Chondrocyte (in vitro differentiated cells): Measurements from ENCODE around the gene GALNTL6. TPM values are rescaled to one million over a fixed set of nuclear protein-coding genes. Genes with fewer than 3 reads are reported as not detected.

Experiments used
- DNase-seq: peaks from one replicate; pipeline ENCODE4 v3.0.0; 2021; ENCODE audit warnings: mixed read lengths, low spot score
- H3K27ac Mint-ChIP-seq: one replicate; pipeline ENCODE4 v1.8.0; 2021; ENCODE audit warnings: mild to moderate bottlenecking, moderate library complexity, mixed read lengths; ENCODE audit not compliant: unreplicated experiment
- H3K27me3 Mint-ChIP-seq: 2 replicates; pipeline ENCODE4 v1.8.0; 2021; ENCODE audit warnings: low read depth, mixed read lengths
- H3K36me3 Mint-ChIP-seq: 2 replicates; pipeline ENCODE4 v1.8.0; 2021; ENCODE audit warnings: low read depth, mixed read lengths
- H3K4me1 Mint-ChIP-seq: 2 replicates; pipeline ENCODE4 v1.8.0; 2021; ENCODE audit warnings: low read depth, mild to moderate bottlenecking, mixed read lengths
- H3K4me3 Mint-ChIP-seq: one replicate; pipeline ENCODE4 v1.8.0; 2021; ENCODE audit warnings: mild to moderate bottlenecking, moderate library complexity, mixed read lengths; ENCODE audit not compliant: unreplicated experiment
- H3K9me3 Mint-ChIP-seq: 2 replicates; pipeline ENCODE4 v1.8.0; 2021; ENCODE audit warnings: low read depth, mixed read lengths
- total RNA-seq: library from RNA; stranded (reverse); gene quantifications from 3 replicates; pipeline ENCODE4 v1.2.1, GENCODE V29; 2021
- TF ChIP-seq, protein P1 (sequence below): fragments of 200-600 bp; sonication (generic); IDR thresholded peaks from 2 replicates; pipeline ENCODE4 v1.5.0; 2021; ENCODE audit warnings: antibody characterized with exemption, mild to moderate bottlenecking, moderate library complexity

GALNTL6 gene
- total RNA-seq, 1 donor from 2014 or later: not detected

DNA sequence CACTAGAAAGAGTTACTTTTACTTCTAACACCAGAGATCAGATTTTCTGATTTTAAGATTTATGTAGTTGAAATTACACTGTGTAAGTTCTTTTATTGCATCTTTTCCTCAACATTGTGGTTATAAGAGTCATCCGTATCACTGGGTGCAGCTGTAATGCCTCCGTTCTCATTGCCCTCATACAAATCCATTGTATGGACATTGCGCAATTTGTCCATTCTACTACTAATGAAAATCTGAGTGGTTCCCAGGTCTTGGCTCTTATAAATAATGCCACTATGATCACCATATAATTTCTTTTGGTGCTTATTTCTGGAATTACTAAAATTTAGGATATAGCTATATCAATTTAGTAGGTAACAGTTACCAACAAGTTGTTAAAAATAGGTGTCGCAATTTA is 741.4 kb downstream of the GALNTL6 start:
- no peaks in the 10 kb centered on the region for H3K27me3 Mint-ChIP-seq
- TF ChIP-seq, protein P1, sequence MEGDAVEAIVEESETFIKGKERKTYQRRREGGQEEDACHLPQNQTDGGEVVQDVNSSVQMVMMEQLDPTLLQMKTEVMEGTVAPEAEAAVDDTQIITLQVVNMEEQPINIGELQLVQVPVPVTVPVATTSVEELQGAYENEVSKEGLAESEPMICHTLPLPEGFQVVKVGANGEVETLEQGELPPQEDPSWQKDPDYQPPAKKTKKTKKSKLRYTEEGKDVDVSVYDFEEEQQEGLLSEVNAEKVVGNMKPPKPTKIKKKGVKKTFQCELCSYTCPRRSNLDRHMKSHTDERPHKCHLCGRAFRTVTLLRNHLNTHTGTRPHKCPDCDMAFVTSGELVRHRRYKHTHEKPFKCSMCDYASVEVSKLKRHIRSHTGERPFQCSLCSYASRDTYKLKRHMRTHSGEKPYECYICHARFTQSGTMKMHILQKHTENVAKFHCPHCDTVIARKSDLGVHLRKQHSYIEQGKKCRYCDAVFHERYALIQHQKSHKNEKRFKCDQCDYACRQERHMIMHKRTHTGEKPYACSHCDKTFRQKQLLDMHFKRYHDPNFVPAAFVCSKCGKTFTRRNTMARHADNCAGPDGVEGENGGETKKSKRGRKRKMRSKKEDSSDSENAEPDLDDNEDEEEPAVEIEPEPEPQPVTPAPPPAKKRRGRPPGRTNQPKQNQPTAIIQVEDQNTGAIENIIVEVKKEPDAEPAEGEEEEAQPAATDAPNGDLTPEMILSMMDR: no peak

GRCh38 chr4:172555725-172556124 is 742.5 kb downstream of the GALNTL6 start:
- Mint-ChIP-seq H3K27ac (no peak overlapping the region), H3K36me3 (no peaks in the 10 kb centered on the region), H3K27me3 (no peaks in the 10 kb centered on the region), H3K4me1 (no peaks in the 10 kb centered on the region), H3K9me3 (no peaks in the 10 kb centered on the region), H3K4me3 (no peak overlapping the region)
- TF ChIP-seq, protein P1: no peak
- DNase-seq: no peak

More for the DNA sequence above, 741.4 kb downstream of the GALNTL6 start:
- H3K27ac Mint-ChIP-seq: no peak overlapping the region
- H3K9me3 Mint-ChIP-seq: no peaks in the 10 kb centered on the region
- no peaks in the 10 kb centered on the region for H3K36me3 Mint-ChIP-seq
- no peak for DNase-seq
- H3K4me3 Mint-ChIP-seq: no peak overlapping the region
- H3K4me1 Mint-ChIP-seq: no peaks in the 10 kb centered on the region

GRCh38 chr4:172573899-172574298 is 760.7 kb downstream of the GALNTL6 start:
- TF ChIP-seq, protein P1: no peak
- no peak overlapping the region for H3K4me3 Mint-ChIP-seq
- H3K27ac Mint-ChIP-seq: no peak overlapping the region
- H3K4me1 Mint-ChIP-seq: no peaks in the 10 kb centered on the region
- H3K27me3 Mint-ChIP-seq: no peaks in the 10 kb centered on the region
- H3K36me3 Mint-ChIP-seq: no peaks in the 10 kb centered on the region
- no peaks in the 10 kb centered on the region for H3K9me3 Mint-ChIP-seq
- DNase-seq: no peak

DNA sequence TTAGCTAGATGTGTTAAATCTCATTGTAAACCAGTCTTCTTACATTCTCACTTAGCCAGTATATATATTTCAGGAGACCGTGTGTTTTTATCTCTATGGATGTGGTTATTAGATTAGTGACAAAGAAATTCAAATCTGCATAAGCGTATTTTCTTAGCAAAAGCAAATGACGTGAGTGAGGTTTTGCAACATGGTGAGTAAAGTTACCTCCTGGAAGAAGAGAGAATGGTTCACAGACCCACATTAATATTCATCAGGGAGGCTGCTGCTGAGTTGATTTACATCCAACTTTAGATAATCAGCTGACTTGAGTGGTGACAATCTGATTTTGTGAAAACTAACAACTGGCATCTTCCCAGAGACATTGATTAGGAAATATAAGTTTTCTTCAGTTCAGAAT is 765.5 kb downstream of the GALNTL6 start:
- H3K4me3 Mint-ChIP-seq: no peak overlapping the region

DNA sequence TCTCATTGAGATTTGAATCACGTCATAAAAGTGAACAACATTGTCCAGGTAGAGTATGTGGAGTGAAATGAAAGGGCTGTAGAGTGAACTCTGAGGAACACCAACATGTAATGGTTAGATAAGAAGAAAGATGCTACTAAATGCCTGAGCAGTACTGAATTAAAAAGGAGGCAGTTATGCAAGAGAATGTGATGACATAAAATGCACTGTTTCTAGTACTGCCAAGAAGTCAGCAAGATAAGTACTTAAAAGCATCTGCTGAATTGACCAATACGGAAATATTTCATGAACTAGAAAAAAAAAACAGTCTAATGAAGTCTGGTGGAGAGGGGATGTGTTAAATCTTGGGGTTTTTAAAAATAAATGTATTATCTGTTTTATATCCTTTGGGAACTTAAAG is 771.6 kb downstream of the GALNTL6 start:
- peaks cover 2% of the 10 kb centered on the region for H3K9me3 Mint-ChIP-seq
- no peak for DNase-seq
- no peaks in the 10 kb centered on the region for H3K4me1 Mint-ChIP-seq
- no peaks in the 10 kb centered on the region for H3K36me3 Mint-ChIP-seq
- TF ChIP-seq, protein P1: no peak
- peaks cover 4% of the 10 kb centered on the region for H3K27me3 Mint-ChIP-seq
- no peak overlapping the region for H3K4me3 Mint-ChIP-seq
- no peak overlapping the region for H3K27ac Mint-ChIP-seq

More for the DNA sequence above, 765.5 kb downstream of the GALNTL6 start:
- no peak for DNase-seq
- H3K27me3 Mint-ChIP-seq: no peaks in the 10 kb centered on the region
- TF ChIP-seq, protein P1: no peak
- H3K9me3 Mint-ChIP-seq: no peaks in the 10 kb centered on the region
- no peaks in the 10 kb centered on the region for H3K36me3 Mint-ChIP-seq
- no peak overlapping the region for H3K27ac Mint-ChIP-seq
- no peaks in the 10 kb centered on the region for H3K4me1 Mint-ChIP-seq
